Raji (cell line): ENCODE data around the gene OSTN.

Source experiments
- POLR2A ChIP-seq: IDR thresholded peaks from 2 replicates; pipeline ENCODE4 v1.6.1; 2011; ENCODE audit warnings: low read depth, low read length, control low read depth; ENCODE audit not compliant: insufficient read depth

OSTN gene

GRCh38 chr3:191198932-191199331 is at the start of gene OSTN:
Gene OSTN (plus strand): TSS chr3:191199241. CDS start chr3:191212533, 13,292 bp downstream.
- no peak for TF ChIP-seq POLR2A

- no peak for TF ChIP-seq POLR2A
Measured at GRCh38 chr3:191151653-191152052, 47.4 kb upstream of the OSTN start.

- TF ChIP-seq POLR2A: no peak
Measured at GRCh38 chr3:191154827-191155226, 44.2 kb upstream of the OSTN start.

- no peak for TF ChIP-seq POLR2A
Measured at GRCh38 chr3:191158247-191158646, 40.8 kb upstream of the OSTN start.

- TF ChIP-seq POLR2A: no peak
Measured at GRCh38 chr3:191158815-191159214, 40.2 kb upstream of the OSTN start.

GRCh38 chr3:191165802-191166201 is 33.2 kb upstream of the OSTN start:
- TF ChIP-seq POLR2A: no peak

GRCh38 chr3:191166368-191166767 is 32.7 kb upstream of the OSTN start:
- TF ChIP-seq POLR2A: no peak

- no peak for TF ChIP-seq POLR2A
Measured at GRCh38 chr3:191169566-191169965, 29.5 kb upstream of the OSTN start.

GRCh38 chr3:191170097-191170496 is 28.9 kb upstream of the OSTN start:
- no peak for TF ChIP-seq POLR2A

- no peak for TF ChIP-seq POLR2A
Measured at GRCh38 chr3:191175102-191175501, 23.9 kb upstream of the OSTN start.

- TF ChIP-seq POLR2A: no peak
Measured at GRCh38 chr3:191176038-191176785, 22.8 kb upstream of the OSTN start.

GRCh38 chr3:191192941-191193340 is 6.1 kb upstream of the OSTN start:
- no peak for TF ChIP-seq POLR2A

- TF ChIP-seq POLR2A: no peak
Measured at GRCh38 chr3:191197761-191198306, 1.2 kb upstream of the OSTN start.

GRCh38 chr3:191198480-191198879 is 561 bp upstream of the OSTN start:
- no peak for TF ChIP-seq POLR2A

- no peak for TF ChIP-seq POLR2A
Measured at GRCh38 chr3:191210032-191210431, 11.0 kb downstream of the OSTN start.

- TF ChIP-seq POLR2A: no peak
Measured at GRCh38 chr3:191216510-191216909, 17.5 kb downstream of the OSTN start.

GRCh38 chr3:191217301-191217700 is 18.3 kb downstream of the OSTN start:
- no peak for TF ChIP-seq POLR2A
